ENCODE measurements around the gene ANKS6. TPM values are rescaled to one million over a fixed set of nuclear protein-coding genes. Genes with fewer than 3 reads are reported as not detected.

ANKS6 gene
- total and polyA plus RNA-seq, 9 of the 15 experiments (the other 6 are each of a cell fraction or from before 2014, with no cell fraction given), result 9.9 to 74.5 (median 36.9) TPM

DNA sequence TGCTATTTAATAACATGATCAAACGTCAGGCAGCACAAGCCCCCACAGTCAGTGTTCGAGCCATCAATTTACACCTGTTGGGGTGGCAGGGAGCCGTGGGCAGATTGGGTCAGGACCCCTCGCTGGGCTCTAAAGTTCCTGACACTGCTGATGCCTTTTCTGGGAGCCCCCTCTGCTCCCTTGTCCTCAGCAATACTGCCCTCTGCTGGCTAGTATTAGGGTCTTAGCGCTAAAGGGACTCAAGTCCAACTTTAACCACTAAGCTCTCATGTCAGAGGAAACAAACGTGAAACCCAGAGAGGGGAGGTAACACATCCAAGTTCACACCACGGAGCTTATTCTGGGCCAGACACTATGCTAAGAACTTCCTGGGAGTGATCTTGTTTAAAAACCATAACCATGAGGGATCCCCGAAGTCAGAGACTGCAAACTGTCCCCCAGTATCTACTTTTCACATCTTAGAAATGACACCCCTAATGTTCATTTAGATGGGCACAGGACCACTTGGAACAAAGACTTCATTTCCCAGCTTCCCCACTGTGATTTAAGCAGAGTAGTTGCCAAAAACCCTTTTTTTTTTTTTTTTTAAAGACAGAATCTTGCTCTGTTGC lies 20.4 kb downstream of the ANKS6 start (continued):
- no peak for TF ChIP-seq ZFP30 (CRISPR knock-in tag; IDR thresholded peaks at IDR 0.05; ENCODE audit: borderline replicate concordance)
- TF ChIP-seq ZNF174 (CRISPR knock-in tag; IDR thresholded peaks at IDR 0.05), result no peak
- TF ChIP-seq ELF1 (tag; IDR thresholded peaks at IDR 0.05), result no peak
- TF ChIP-seq, protein P1, sequence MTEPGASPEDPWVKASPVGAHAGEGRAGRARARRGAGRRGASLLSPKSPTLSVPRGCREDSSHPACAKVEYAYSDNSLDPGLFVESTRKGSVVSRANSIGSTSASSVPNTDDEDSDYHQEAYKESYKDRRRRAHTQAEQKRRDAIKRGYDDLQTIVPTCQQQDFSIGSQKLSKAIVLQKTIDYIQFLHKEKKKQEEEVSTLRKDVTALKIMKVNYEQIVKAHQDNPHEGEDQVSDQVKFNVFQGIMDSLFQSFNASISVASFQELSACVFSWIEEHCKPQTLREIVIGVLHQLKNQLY (CRISPR knock-in tag; conservative IDR thresholded peaks at IDR 0.05), result no peak
- peak; percentile 58; the same call in 1 of the 2 replicates for TF ChIP-seq ZNF121 (CRISPR knock-in tag; conservative IDR thresholded peaks at IDR 0.05)
- TF ChIP-seq BRD9 (IDR thresholded peaks at IDR 0.05; ENCODE audit: low read depth, partially characterized antibody), result no peak
- no peak for TF ChIP-seq PML (IDR thresholded peaks at IDR 0.05; ENCODE audit: low read length)
- TF ChIP-seq LCOR (CRISPR knock-in tag; IDR thresholded peaks at IDR 0.05), result 0 out of 2 replicates have a peak, but pooled peaks have one; percentile 41
- TF ChIP-seq, protein P2, sequence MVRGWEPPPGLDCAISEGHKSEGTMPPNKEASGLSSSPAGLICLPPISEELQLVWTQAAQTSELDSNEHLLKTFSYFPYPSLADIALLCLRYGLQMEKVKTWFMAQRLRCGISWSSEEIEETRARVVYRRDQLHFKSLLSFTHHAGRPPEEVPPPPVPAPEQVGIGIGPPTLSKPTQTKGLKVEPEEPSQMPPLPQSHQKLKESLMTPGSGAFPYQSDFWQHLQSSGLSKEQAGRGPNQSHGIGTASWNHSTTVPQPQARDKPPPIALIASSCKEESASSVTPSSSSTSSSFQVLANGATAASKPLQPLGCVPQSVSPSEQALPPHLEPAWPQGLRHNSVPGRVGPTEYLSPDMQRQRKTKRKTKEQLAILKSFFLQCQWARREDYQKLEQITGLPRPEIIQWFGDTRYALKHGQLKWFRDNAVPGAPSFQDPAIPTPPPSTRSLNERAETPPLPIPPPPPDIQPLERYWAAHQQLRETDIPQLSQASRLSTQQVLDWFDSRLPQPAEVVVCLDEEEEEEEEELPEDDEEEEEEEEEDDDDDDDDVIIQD (CRISPR knock-in tag; IDR thresholded peaks at IDR 0.05), result no peak
- no peak for TF ChIP-seq CXXC5 (CRISPR knock-in tag; IDR thresholded peaks at IDR 0.05)
- TF ChIP-seq ZNF764 (CRISPR knock-in tag; IDR thresholded peaks at IDR 0.05; ENCODE audit: low read depth), result no peak
- TF ChIP-seq, protein P3, sequence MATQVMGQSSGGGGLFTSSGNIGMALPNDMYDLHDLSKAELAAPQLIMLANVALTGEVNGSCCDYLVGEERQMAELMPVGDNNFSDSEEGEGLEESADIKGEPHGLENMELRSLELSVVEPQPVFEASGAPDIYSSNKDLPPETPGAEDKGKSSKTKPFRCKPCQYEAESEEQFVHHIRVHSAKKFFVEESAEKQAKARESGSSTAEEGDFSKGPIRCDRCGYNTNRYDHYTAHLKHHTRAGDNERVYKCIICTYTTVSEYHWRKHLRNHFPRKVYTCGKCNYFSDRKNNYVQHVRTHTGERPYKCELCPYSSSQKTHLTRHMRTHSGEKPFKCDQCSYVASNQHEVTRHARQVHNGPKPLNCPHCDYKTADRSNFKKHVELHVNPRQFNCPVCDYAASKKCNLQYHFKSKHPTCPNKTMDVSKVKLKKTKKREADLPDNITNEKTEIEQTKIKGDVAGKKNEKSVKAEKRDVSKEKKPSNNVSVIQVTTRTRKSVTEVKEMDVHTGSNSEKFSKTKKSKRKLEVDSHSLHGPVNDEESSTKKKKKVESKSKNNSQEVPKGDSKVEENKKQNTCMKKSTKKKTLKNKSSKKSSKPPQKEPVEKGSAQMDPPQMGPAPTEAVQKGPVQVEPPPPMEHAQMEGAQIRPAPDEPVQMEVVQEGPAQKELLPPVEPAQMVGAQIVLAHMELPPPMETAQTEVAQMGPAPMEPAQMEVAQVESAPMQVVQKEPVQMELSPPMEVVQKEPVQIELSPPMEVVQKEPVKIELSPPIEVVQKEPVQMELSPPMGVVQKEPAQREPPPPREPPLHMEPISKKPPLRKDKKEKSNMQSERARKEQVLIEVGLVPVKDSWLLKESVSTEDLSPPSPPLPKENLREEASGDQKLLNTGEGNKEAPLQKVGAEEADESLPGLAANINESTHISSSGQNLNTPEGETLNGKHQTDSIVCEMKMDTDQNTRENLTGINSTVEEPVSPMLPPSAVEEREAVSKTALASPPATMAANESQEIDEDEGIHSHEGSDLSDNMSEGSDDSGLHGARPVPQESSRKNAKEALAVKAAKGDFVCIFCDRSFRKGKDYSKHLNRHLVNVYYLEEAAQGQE (IDR thresholded peaks at IDR 0.05; ENCODE audit: borderline replicate concordance), result peak; percentile 46; the same call in 1 of the 2 replicates
- TF ChIP-seq, protein P3 (CRISPR knock-in tag; IDR thresholded peaks at IDR 0.05; ENCODE audit: low read depth), result no peak
- no peak for TF ChIP-seq MTF1 (CRISPR knock-in tag; IDR thresholded peaks at IDR 0.05; ENCODE audit: borderline replicate concordance)
- no peak for TF ChIP-seq CHD1 (IDR thresholded peaks at IDR 0.05; ENCODE audit: low read length)
- TF ChIP-seq, protein P4, sequence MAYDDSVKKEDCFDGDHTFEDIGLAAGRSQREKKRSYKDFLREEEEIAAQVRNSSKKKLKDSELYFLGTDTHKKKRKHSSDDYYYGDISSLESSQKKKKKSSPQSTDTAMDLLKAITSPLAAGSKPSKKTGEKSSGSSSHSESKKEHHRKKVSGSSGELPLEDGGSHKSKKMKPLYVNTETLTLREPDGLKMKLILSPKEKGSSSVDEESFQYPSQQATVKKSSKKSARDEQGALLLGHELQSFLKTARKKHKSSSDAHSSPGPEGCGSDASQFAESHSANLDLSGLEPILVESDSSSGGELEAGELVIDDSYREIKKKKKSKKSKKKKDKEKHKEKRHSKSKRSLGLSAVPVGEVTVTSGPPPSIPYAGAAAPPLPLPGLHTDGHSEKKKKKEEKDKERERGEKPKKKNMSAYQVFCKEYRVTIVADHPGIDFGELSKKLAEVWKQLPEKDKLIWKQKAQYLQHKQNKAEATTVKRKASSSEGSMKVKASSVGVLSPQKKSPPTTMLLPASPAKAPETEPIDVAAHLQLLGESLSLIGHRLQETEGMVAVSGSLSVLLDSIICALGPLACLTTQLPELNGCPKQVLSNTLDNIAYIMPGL (CRISPR knock-in tag; IDR thresholded peaks at IDR 0.05), result no peak

All from K562 (cell line).